ENCODE data around the gene PCDHA6. TPM values are rescaled to one million over a fixed set of nuclear protein-coding genes. Genes with fewer than 3 reads are reported as not detected.

PCDHA6 gene
- not detected in 2 replicates for total RNA-seq (2013; cell fraction: nucleolus; rRNA removed)
- total RNA-seq (2014; rRNA removed) = not detected in 2 replicates
- not detected in 2 replicates for total RNA-seq (2014; rRNA removed; fragmentation: Illumina TruSeq; extraction: Trizol)
- not detected in 2 replicates for total RNA-seq (2021)
- not detected for polyA plus RNA-seq (2011; ENCODE audit: low read depth)
- polyA plus RNA-seq (2011; rRNA removed) = not detected in 2 replicates
- polyA plus RNA-seq (2011; cell fraction: cytosol; rRNA removed) = not detected in 2 replicates
- polyA plus RNA-seq (2011; cell fraction: nucleus; rRNA removed) = not detected in 2 replicates
- 0.07 and 0.13 TPM in 2 replicates for polyA plus RNA-seq (2012)
- not detected in 2 replicates for polyA plus RNA-seq (2014; fragmentation: Illumina TruSeq; extraction: Trizol)
- not detected for polyA plus RNA-seq (2014; fragmentation: Nextera tagmentation; extraction: Ambion mirVana)
- polyA plus RNA-seq (2014; rRNA removed) = not detected in 2 replicates
- under 1 TPM in 1 of 2 experiments, not detected in 1; 0.09 TPM for polyA plus RNA-seq (2016; fragmentation: Nextera tagmentation; extraction: Ambion mirVana)
- not detected in 2 replicates for polyA minus RNA-seq (2011; rRNA and poly(A)+ RNA removed)
- polyA minus RNA-seq (2011; cell fraction: cytosol; rRNA and poly(A)+ RNA removed) = not detected in 2 replicates
- not detected in 2 replicates for polyA minus RNA-seq (2011; cell fraction: nucleus; rRNA and poly(A)+ RNA removed)
- Bru-seq, nascent RNA = not detected
- BruChase-seq, experiment 1, labeled RNA remaining after a 6-hour chase = percentile 16 among the genes with signal in this experiment
- not detected for BruChase-seq, experiment 2, labeled RNA remaining after a 2-hour chase
- long read RNA-seq, experiment 1 = 0 reads
- long read RNA-seq, experiment 2 = 0 reads

- no peaks in the 10 kb centered on the region for H3K79me2 ChIP-seq (ENCODE audit: control insufficient read depth, insufficient read depth, low read length)
- 46% methylated on average over 27 of the region's 27 CpGs for WGBS (ENCODE audit: insufficient coverage, insufficient replicate concordance, low lambda C conversion rate, missing lambda C conversion rate)
- ChIA-PET RAD21 (ENCODE audit: unreplicated experiment) (no interaction called here), SMC1A (ENCODE audit: uncharacterized antibody, unreplicated experiment) (no interaction called here), POLR2A (no interaction called here), CTCF (no interaction called here)
- no peaks in the 10 kb centered on the region for H3K27me3 ChIP-seq (replicated peaks in 1 of 2; ENCODE audit: control insufficient read depth in 2 of 2, insufficient read depth in 2 of 2, low read length in 1 of 2)
- H3K36me3 ChIP-seq (ENCODE audit: control insufficient read depth in 2 of 2, insufficient read depth in 2 of 2, low read length in 1 of 2) = no peaks in the 10 kb centered on the region
- in situ Hi-C loops (cut with MboI) = no loop called here
- ATAC-seq = no peak
- H3K27ac ChIP-seq (ENCODE audit: control insufficient read depth, insufficient read depth) = no peak within 1 kb of the TSS
- no peak within 1 kb of the TSS for H3K4me3 ChIP-seq
- no peaks in the 10 kb centered on the region; the same call in 1 of the 3 replicates for H3K9me3 ChIP-seq (replicated peaks; ENCODE audit: control insufficient read depth, insufficient read depth, low read length)
- no peak within 1 kb of the TSS for H2AFZ ChIP-seq (ENCODE audit: control insufficient read depth, low read depth, low read length)
- H3K4me1 ChIP-seq (ENCODE audit: control insufficient read depth, insufficient read depth, low read length) = no peaks in the 10 kb centered on the region
- H3K9ac ChIP-seq (ENCODE audit: control insufficient read depth, insufficient read depth, low read length) = no peak within 1 kb of the TSS
- intact Hi-C loops (cut with micrococcal nuclease; ENCODE audit: unreplicated experiment) = no loop called here
- no peak for FAIRE-seq
- no peaks in the 10 kb centered on the region for H4K20me1 ChIP-seq (ENCODE audit: control insufficient read depth, insufficient read depth)
- H3K4me2 ChIP-seq (ENCODE audit: control insufficient read depth, insufficient read depth) = no peak within 1 kb of the TSS
- DNase-seq (ENCODE audit: low read depth, low spot score) = no peak
- no TSS peak for BruUV-seq (replicated peaks)
- TF ChIP-seq NR2C1 (IDR thresholded peaks at IDR 0.05) (no peak), BMI1 (IDR thresholded peaks at IDR 0.05; ENCODE audit: borderline replicate concordance) (no peak), YY1 (IDR thresholded peaks at IDR 0.05; ENCODE audit: low read depth, low read length) (no peak), SUPT20H (IDR thresholded peaks at IDR 0.05; ENCODE audit: borderline replicate concordance, control insufficient read depth, low read depth, low read length) (no peak), RELB (IDR thresholded peaks at IDR 0.05; ENCODE audit: low read depth) (no peak), MTA2 (IDR thresholded peaks at IDR 0.05; ENCODE audit: low read depth) (no peak), SPI1 (IDR thresholded peaks at IDR 0.05; ENCODE audit: borderline replicate concordance, insufficient read depth, low read depth, low read length) (no peak), ZZZ3 (IDR thresholded peaks at IDR 0.05; ENCODE audit: control insufficient read depth, insufficient read length, low read depth) (no peak), CBX5 (IDR thresholded peaks at IDR 0.05; ENCODE audit: low read depth) (no peak), ZBTB40 (IDR thresholded peaks at IDR 0.05; ENCODE audit: borderline replicate concordance) (no peak), EED (IDR thresholded peaks at IDR 0.05; ENCODE audit: low read depth) (no peak), STAT3 (IDR thresholded peaks at IDR 0.05; ENCODE audit: low read depth, low read length) (no peak), SMC3 (IDR thresholded peaks at IDR 0.05; ENCODE audit: borderline replicate concordance, low read length) (no peak), MLLT1 (IDR thresholded peaks at IDR 0.05) (no peak), PAX8 (IDR thresholded peaks at IDR 0.05) (no peak)
These were observed at the start of gene PCDHA6 for GRCh38 chr5:140827704-140828361. TSS of gene PCDHA6 (plus strand) at chr5:140827960. CDS start at chr5:140828092, 132 bp downstream.

Data from GM12878 (cell line).